Measurements from ENCODE around the gene FAM216B. TPM values are rescaled to one million over a fixed set of nuclear protein-coding genes. Genes with fewer than 3 reads are reported as not detected.

Gene FAM216B
- total and polyA plus RNA-seq, 2 of the 8 experiments (the other 6 are each of a cell fraction or from before 2014, with no cell fraction given) = not detected

- no peaks in the 10 kb centered on the region for H3K36me3 ChIP-seq (ENCODE audit: control insufficient read depth in 2 of 4, insufficient read depth in 4 of 4, low read length in 3 of 4)
- H2BK5ac ChIP-seq (ENCODE audit: low read depth, low read length) = no peak overlapping the region
- H2BK15ac ChIP-seq (ENCODE audit: low read length) = no peak overlapping the region
- no peaks in the 10 kb centered on the region for H3K79me1 ChIP-seq (ENCODE audit: low read depth, low read length)
- 98% methylated on average over 5 of the region's 6 CpGs; no CpG with 5 or more reads in 1 of the 2 experiments for WGBS, 2 experiments (ENCODE audit: extremely low coverage in 1 of 2, insufficient coverage in 1 of 2, insufficient read length in 1 of 2, insufficient replicate concordance in 2 of 2, low coverage in 1 of 2, low lambda C conversion rate in 2 of 2, missing lambda C conversion rate in 1 of 2)
- POLR2A ChIA-PET (ENCODE audit: partially characterized antibody) = interaction anchor here (1.3 kb wide), 1 partner anchor 110 kb away, joined by 4 read pairs; no protein-coding TSS in a partner anchor
- H4K5ac ChIP-seq (ENCODE audit: insufficient read length, low read depth, low read length) = no peak overlapping the region
- no peak overlapping the region for H4K91ac ChIP-seq (replicated peaks; ENCODE audit: insufficient read length, low read length)
- H3K4me1 ChIP-seq (replicated peaks in 1 of 4; ENCODE audit: control insufficient read depth in 3 of 4, insufficient read depth in 4 of 4, low read length in 3 of 4) = no peaks in the 10 kb centered on the region
- H2AK5ac ChIP-seq (ENCODE audit: low read depth, low read length) = no peak overlapping the region
- no peaks in the 10 kb centered on the region for H4K20me1 ChIP-seq (replicated peaks in 1 of 2; ENCODE audit: control insufficient read depth in 1 of 2, insufficient read depth in 2 of 2, low read length in 2 of 2)
- H2BK120ac ChIP-seq (replicated peaks; ENCODE audit: low read depth, low read length) = no peak overlapping the region
- DNase-seq (ENCODE audit: low read depth in 1 of 2, low spot score in 2 of 2) (no peak), FAIRE-seq (no peak)
- no peak overlapping the region for H2AFZ ChIP-seq (ENCODE audit: low read length)
- no peak overlapping the region for H2BK20ac ChIP-seq (ENCODE audit: low read length)
- no peaks in the 10 kb centered on the region for H3K27me3 ChIP-seq (replicated peaks in 1 of 4; ENCODE audit: control insufficient read depth in 3 of 4, extremely low read depth in 1 of 4, insufficient read depth in 3 of 4, low read length in 3 of 4)
- H3K18ac ChIP-seq (ENCODE audit: extremely low read depth, low read length) = no peak overlapping the region
- no peak overlapping the region for H3K14ac ChIP-seq (ENCODE audit: insufficient read length)
- no peak overlapping the region for H2BK12ac ChIP-seq (ENCODE audit: low read depth, low read length)
- CTCF ChIA-PET (ENCODE audit: partially characterized antibody) = interaction anchor here (0.6 to 1.1 kb wide), 5 partner anchors 11 to 1106 kb away, joined by 3 to 4 read pairs (median 3); no protein-coding TSS in a partner anchor
- no peaks in the 10 kb centered on the region for H3K9me3 ChIP-seq (ENCODE audit: insufficient read depth in 2 of 2, low read depth in 1 of 2, low read length in 1 of 2)
- H3K4me3 ChIP-seq (ENCODE audit: extremely low read depth in 1 of 4, insufficient read depth in 2 of 4, low read depth in 3 of 4, low read length in 4 of 4) = no peak overlapping the region
- no peak overlapping the region for H3K9ac ChIP-seq (replicated peaks in 1 of 4; ENCODE audit: extremely low read depth in 1 of 4, low read depth in 3 of 4, low read length in 3 of 4)
- no peak overlapping the region for H3K56ac ChIP-seq (replicated peaks; ENCODE audit: insufficient read length, low read depth, low read length)
- no peaks in the 10 kb centered on the region for H3K79me2 ChIP-seq (ENCODE audit: control insufficient read depth in 1 of 2, insufficient read depth in 2 of 2, low read length in 2 of 2)
- no peak overlapping the region for H3K4ac ChIP-seq (replicated peaks; ENCODE audit: insufficient read length, low read depth, low read length)
- no peak overlapping the region for H3K4me2 ChIP-seq (ENCODE audit: insufficient read depth in 1 of 2, low read depth in 2 of 2, low read length in 2 of 2)
- H3K23ac ChIP-seq (ENCODE audit: insufficient read length) = no peak overlapping the region
- H3K27ac ChIP-seq (ENCODE audit: low read depth, low read length) = no peak overlapping the region
- H4K8ac ChIP-seq (ENCODE audit: extremely low read depth, insufficient read depth, low read length) = no peak overlapping the region
- no peaks in the 10 kb centered on the region for H3K23me2 ChIP-seq (ENCODE audit: low read depth, low read length)
- no peak for TF ChIP-seq KDM5A (IDR thresholded peaks at IDR 0.05; ENCODE audit: low read length)
- no peak for TF ChIP-seq POU5F1 (IDR thresholded peaks at IDR 0.05; ENCODE audit: low read depth, low read length)
- no peak for TF ChIP-seq ZNF274 (IDR thresholded peaks at IDR 0.05; ENCODE audit: borderline replicate concordance, extremely low read depth, low read length)
- TF ChIP-seq USF2 (IDR thresholded peaks at IDR 0.05; ENCODE audit: low read length) = no peak
Observed at GRCh38 chr13:42745655-42746054, 35.7 kb upstream of the FAM216B start.
